GM10248 (cell line): Measurements from ENCODE around the gene ATP5F1A.

Experiments
- CTCF ChIA-PET: fragments of 300-600 bp; sonication (Branson Sonifier 250); formaldehyde crosslinking; extraction: SDS; loops from one replicate; lab custom pipeline; 2021; ENCODE audit warnings: antibody characterized with exemption; lab: Yijun Ruan, JAX
- POLR2A ChIA-PET: fragments of 350-650 bp; sonication (Branson Sonifier 250); formaldehyde crosslinking; extraction: SDS; loops from one replicate; lab custom pipeline; 2020; ENCODE audit warnings: antibody characterized with exemption; lab: Yijun Ruan, JAX
- DNase-seq: peaks from one replicate; pipeline ENCODE4 v3.0.0; 2012; ENCODE audit errors: extremely low spot score
- TF ChIP-seq, protein P1 (sequence below): IDR thresholded peaks from 2 replicates; pipeline ENCODE4 v1.5.1; 2012; ENCODE audit warnings: mild to moderate bottlenecking, low read depth; ENCODE audit errors: extremely low read depth, missing control alignments, control extremely low read depth

Gene ATP5F1A

DNA sequence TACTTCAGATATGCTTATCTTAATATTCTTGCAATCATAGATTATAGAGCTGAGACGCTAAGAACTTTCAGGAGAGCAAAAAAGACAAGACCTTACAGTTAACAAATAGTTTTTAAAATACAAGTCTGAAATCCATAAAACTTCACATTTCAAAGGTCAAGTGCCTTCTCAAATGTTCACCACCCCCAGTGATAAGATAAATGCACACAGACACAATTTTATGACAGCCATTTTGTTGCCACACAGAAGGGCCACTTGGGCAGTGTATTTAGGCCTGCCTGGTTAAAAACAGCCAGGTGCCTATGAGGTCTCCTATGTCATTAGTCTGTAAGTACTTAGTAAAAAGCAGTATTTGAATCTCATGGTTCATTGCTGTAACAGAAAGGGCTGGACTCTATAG lies 17.9 kb downstream of the ATP5F1A start:
- ChIA-PET CTCF (no interaction called here), POLR2A (no interaction called here)
- TF ChIP-seq, protein P1, sequence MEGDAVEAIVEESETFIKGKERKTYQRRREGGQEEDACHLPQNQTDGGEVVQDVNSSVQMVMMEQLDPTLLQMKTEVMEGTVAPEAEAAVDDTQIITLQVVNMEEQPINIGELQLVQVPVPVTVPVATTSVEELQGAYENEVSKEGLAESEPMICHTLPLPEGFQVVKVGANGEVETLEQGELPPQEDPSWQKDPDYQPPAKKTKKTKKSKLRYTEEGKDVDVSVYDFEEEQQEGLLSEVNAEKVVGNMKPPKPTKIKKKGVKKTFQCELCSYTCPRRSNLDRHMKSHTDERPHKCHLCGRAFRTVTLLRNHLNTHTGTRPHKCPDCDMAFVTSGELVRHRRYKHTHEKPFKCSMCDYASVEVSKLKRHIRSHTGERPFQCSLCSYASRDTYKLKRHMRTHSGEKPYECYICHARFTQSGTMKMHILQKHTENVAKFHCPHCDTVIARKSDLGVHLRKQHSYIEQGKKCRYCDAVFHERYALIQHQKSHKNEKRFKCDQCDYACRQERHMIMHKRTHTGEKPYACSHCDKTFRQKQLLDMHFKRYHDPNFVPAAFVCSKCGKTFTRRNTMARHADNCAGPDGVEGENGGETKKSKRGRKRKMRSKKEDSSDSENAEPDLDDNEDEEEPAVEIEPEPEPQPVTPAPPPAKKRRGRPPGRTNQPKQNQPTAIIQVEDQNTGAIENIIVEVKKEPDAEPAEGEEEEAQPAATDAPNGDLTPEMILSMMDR, result no peak
- DNase-seq, result no peak

- ChIA-PET CTCF (interaction anchor here (1.4 kb wide), 1 partner anchor 16 kb away, joined by 4 read pairs; no protein-coding TSS in a partner anchor), POLR2A (no interaction called here)
- DNase-seq, result no peak
- TF ChIP-seq, protein P1, result no peak
Observed at GRCh38 chr18:46079336-46079735, 18.8 kb downstream of the ATP5F1A start.

GRCh38 chr18:46073474-46074331 lies 24.4 kb downstream of the ATP5F1A start:
- ChIA-PET CTCF (interaction anchor here (0.7 to 5.5 kb wide), 59 partner anchors 9 to 453 kb away, joined by 3 to 73 read pairs (median 5); partner anchors contain the start of genes ATP5F1A and SLC14A1), POLR2A (interaction anchor here (0.8 to 1.0 kb wide), 2 partner anchors 9 to 386 kb away, joined by 3 read pairs; no protein-coding TSS in a partner anchor)
- peak; percentile 55 for DNase-seq

GRCh38 chr18:46072959-46073358 lies 25.1 kb downstream of the ATP5F1A start:
- TF ChIP-seq, protein P1, result no peak
- POLR2A ChIA-PET, result interaction anchor here (1.0 kb wide), 1 partner anchor 385 kb away, joined by 3 read pairs; no protein-coding TSS in a partner anchor
- DNase-seq, result no peak
- CTCF ChIA-PET, result interaction anchor here (0.8 to 5.5 kb wide), 37 partner anchors 10 to 452 kb away, joined by 3 to 73 read pairs (median 6); partner anchors contain the start of genes ATP5F1A and SLC14A1

More at GRCh38 chr18:46073474-46074331, 24.4 kb downstream of the ATP5F1A start:
- TF ChIP-seq, protein P1, result peak; percentile 62

DNA sequence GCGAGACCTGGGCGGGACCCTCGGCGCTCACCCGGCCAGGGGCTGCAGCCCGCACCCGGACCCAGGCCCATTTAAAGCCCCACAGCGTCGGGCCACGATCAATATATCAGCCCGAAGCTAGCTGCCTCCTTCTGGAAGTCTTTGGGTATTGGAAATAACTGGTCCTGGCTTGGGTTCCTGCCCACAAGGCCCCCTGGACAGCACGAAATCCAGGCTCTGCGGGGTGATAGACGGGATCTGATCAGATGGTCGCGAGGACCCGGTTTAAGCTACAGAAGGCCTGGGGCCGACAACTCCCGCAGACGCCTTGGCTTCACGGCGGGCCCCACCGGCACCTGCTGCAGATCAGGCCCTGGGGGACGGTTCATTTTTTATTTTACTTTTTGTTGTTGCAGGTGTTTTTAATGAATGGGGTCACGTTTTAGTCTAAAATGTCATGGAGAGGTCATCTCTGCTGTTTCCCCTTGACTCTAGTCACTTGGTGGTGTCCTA lies 25.7 kb downstream of the ATP5F1A start:
- no peak for DNase-seq
- CTCF ChIA-PET, result interaction anchor here (0.9 to 5.5 kb wide), 22 partner anchors 11 to 409 kb away, joined by 3 to 73 read pairs (median 10); partner anchors contain the start of gene SLC14A1
- TF ChIP-seq, protein P1, result no peak
- POLR2A ChIA-PET, result no interaction called here
